H4 (cell line): Measurements from ENCODE around the gene TSEN54. TPM values are rescaled to one million over a fixed set of nuclear protein-coding genes. Genes with fewer than 3 reads are reported as not detected.
A peak's percentile ranks its signal among the peaks of the same experiment; 100 is the strongest.
"Not testable (repeated sequence)": the region's sequence is repeated elsewhere in the genome, so short reads cannot be mapped to it uniquely, and the experiment has no call there.

Experiments
- DNase-seq: peaks from one replicate; pipeline ENCODE4 v3.0.0-alpha.2; 2015; ENCODE audit warnings: low spot score
- total RNA-seq: library from RNA; depleted of rRNA; stranded (reverse); fragments of >200 nt; shearing (Covaris generic); gene quantifications from 2 replicates; pipeline ENCODE4 v1.2.3, GENCODE V29; 2014

The TSEN54 gene
- total RNA-seq, 1 experiment from 2014 or later: 24.1 TPM

GRCh38 chr17:75518983-75519537, 2.7 kb downstream of the TSEN54 start:
- no peak for DNase-seq

GRCh38 chr17:75520413-75520812, 4.1 kb downstream of the TSEN54 start:
- DNase-seq: not testable (repeated sequence)

GRCh38 chr17:75521290-75521689, 5.0 kb downstream of the TSEN54 start:
- no peak for DNase-seq

GRCh38 chr17:75521951-75522727, 5.8 kb downstream of the TSEN54 start:
- no peak for DNase-seq

- DNase-seq: no peak
These were observed 7.3 kb downstream of the TSEN54 start for GRCh38 chr17:75523647-75524046.

GRCh38 chr17:75524269-75524969, 8.1 kb downstream of the TSEN54 start:
- no peak for DNase-seq

GRCh38 chr17:75524970-75525805, 8.9 kb downstream of the TSEN54 start, which contains the start of gene LLGL2:
LLGL2 (plus strand) TSS chr17:75525697; CDS start chr17:75543427, 17,730 bp downstream.
- peak; percentile 52 for DNase-seq

- no peak for DNase-seq
These were observed 9.7 kb downstream of the TSEN54 start for GRCh38 chr17:75525806-75526554.

- no peak for DNase-seq
These were observed 10.4 kb downstream of the TSEN54 start for GRCh38 chr17:75526555-75527270.

GRCh38 chr17:75530837-75531720, 14.8 kb downstream of the TSEN54 start:
- DNase-seq: no peak

- no peak for DNase-seq
These were observed 15.4 kb downstream of the TSEN54 start for GRCh38 chr17:75531721-75532072.

- no peak for DNase-seq
These were observed 18.8 kb downstream of the TSEN54 start for GRCh38 chr17:75535119-75535537.

- no peak for DNase-seq
These were observed 19.5 kb downstream of the TSEN54 start for GRCh38 chr17:75535871-75536270.

- DNase-seq: no peak
These were observed 20.0 kb downstream of the TSEN54 start for GRCh38 chr17:75536366-75536765.

GRCh38 chr17:75539967-75540729, 23.8 kb downstream of the TSEN54 start:
- DNase-seq: no peak

GRCh38 chr17:75540923-75541503, 24.7 kb downstream of the TSEN54 start:
- DNase-seq: no peak

- DNase-seq: no peak
These were observed 25.9 kb downstream of the TSEN54 start for GRCh38 chr17:75542229-75542628.

GRCh38 chr17:75542728-75543336, 26.5 kb downstream of the TSEN54 start:
- DNase-seq: no peak
